Activated gamma-delta T cell treated with anti-CD3 and anti-CD28 coated beads, Interleukin-2, amount 50 U/mL, for 16 hours (primary cell): Measurements from ENCODE around the gene NANOG.
"Not testable (repeated sequence)": the region's sequence is repeated elsewhere in the genome, so short reads cannot be mapped to it uniquely, and the experiment has no call there.

Experiments
- DNase-seq: peaks from one replicate; pipeline ENCODE4 v3.0.0-alpha.2; 2020; ENCODE audit warnings: low read depth

NANOG gene

GRCh38 chr12:7788884-7789528 lies at the start of gene NANOG:
Gene NANOG, plus strand, starts transcription at chr12:7789402. Its CDS starts 213 bp downstream, at chr12:7789615.
- DNase-seq = not testable (repeated sequence)

GRCh38 chr12:7747246-7747645 lies 42.0 kb upstream of the NANOG start, which contains the start of gene CLEC4C:
Gene CLEC4C, minus strand, starts transcription at chr12:7747375. Its CDS starts 27 bp downstream, at chr12:7747348.
- DNase-seq = no peak

- no peak for DNase-seq
These were observed 40.4 kb upstream of the NANOG start for GRCh38 chr12:7748852-7749251.

GRCh38 chr12:7749442-7749841 lies 39.8 kb upstream of the NANOG start:
- DNase-seq = no peak

- no peak for DNase-seq
These were observed 38.9 kb upstream of the NANOG start for GRCh38 chr12:7750350-7750749.

GRCh38 chr12:7751394-7751793 lies 37.8 kb upstream of the NANOG start:
- no peak for DNase-seq

- not testable (repeated sequence) for DNase-seq
These were observed 37.0 kb upstream of the NANOG start for GRCh38 chr12:7751941-7752922.

GRCh38 chr12:7755668-7756067 lies 33.5 kb upstream of the NANOG start:
- not testable (repeated sequence) for DNase-seq

GRCh38 chr12:7756993-7757392 lies 32.2 kb upstream of the NANOG start:
- DNase-seq = no peak

- DNase-seq = no peak
These were observed 30.4 kb upstream of the NANOG start for GRCh38 chr12:7758766-7759140.

- no peak for DNase-seq
These were observed 19.2 kb upstream of the NANOG start for GRCh38 chr12:7769999-7770398.

- no peak for DNase-seq
These were observed 7.9 kb upstream of the NANOG start for GRCh38 chr12:7781274-7781673.

GRCh38 chr12:7782055-7782454 lies 7.1 kb upstream of the NANOG start:
- DNase-seq = no peak

GRCh38 chr12:7783433-7783832 lies 5.8 kb upstream of the NANOG start:
- not testable (repeated sequence) for DNase-seq

GRCh38 chr12:7784701-7785100 lies 4.5 kb upstream of the NANOG start:
- no peak for DNase-seq

GRCh38 chr12:7787574-7788293 lies 1.5 kb upstream of the NANOG start:
- no peak for DNase-seq

GRCh38 chr12:7788294-7788660 lies 925 bp upstream of the NANOG start:
- no peak for DNase-seq

- DNase-seq = no peak
These were observed 4.0 kb downstream of the NANOG start for GRCh38 chr12:7793211-7793610.

- not testable (repeated sequence) for DNase-seq
These were observed 8.1 kb downstream of the NANOG start for GRCh38 chr12:7797269-7797668.

GRCh38 chr12:7797698-7798398 lies 8.6 kb downstream of the NANOG start:
- no peak for DNase-seq

- DNase-seq = not testable (repeated sequence)
These were observed 9.6 kb downstream of the NANOG start for GRCh38 chr12:7798750-7799308.
